ENCODE measurements around the gene UGT1A10. TPM values are rescaled to one million over a fixed set of nuclear protein-coding genes. Genes with fewer than 3 reads are reported as not detected.
"Not testable (repeated sequence)": the region's sequence is repeated elsewhere in the genome, so short reads cannot be mapped to it uniquely, and the experiment has no call there.

The UGT1A10 gene
- polyA plus RNA-seq, 10 donors = not detected

- DNase-seq = no peak
Measured at GRCh38 chr2:233740870-233741269, 104.6 kb downstream of the UGT1A10 start.

GRCh38 chr2:233743464-233744259 is 107.4 kb downstream of the UGT1A10 start:
- DNase-seq = no peak

GRCh38 chr2:233745073-233745755 is 109.0 kb downstream of the UGT1A10 start:
- no peak for DNase-seq

GRCh38 chr2:233745838-233746237 is 109.6 kb downstream of the UGT1A10 start:
- DNase-seq = not testable (repeated sequence)

- no peak for DNase-seq
Measured at GRCh38 chr2:233746475-233747282, 110.4 kb downstream of the UGT1A10 start.

GRCh38 chr2:233747283-233747544 is 111.0 kb downstream of the UGT1A10 start:
- no peak for DNase-seq

- not testable (repeated sequence) for DNase-seq
Measured at GRCh38 chr2:233750689-233751088, 114.4 kb downstream of the UGT1A10 start.

- not testable (repeated sequence) for DNase-seq
Measured at GRCh38 chr2:233751212-233752009, 115.2 kb downstream of the UGT1A10 start.

GRCh38 chr2:233754872-233755611 is 118.8 kb downstream of the UGT1A10 start:
- no peak for DNase-seq

GRCh38 chr2:233756429-233757081 is 120.3 kb downstream of the UGT1A10 start:
- no peak for DNase-seq

- DNase-seq = no peak
Measured at GRCh38 chr2:233758141-233758540, 121.9 kb downstream of the UGT1A10 start.

- no peak for DNase-seq
Measured at GRCh38 chr2:233758849-233759248, 122.6 kb downstream of the UGT1A10 start.

- DNase-seq = no peak
Measured at GRCh38 chr2:233760043-233760442, 123.8 kb downstream of the UGT1A10 start, which contains the start of gene UGT1A1. Gene UGT1A1, plus strand, starts transcription at chr2:233760270. Its CDS starts 18 bp downstream, at chr2:233760288.

- DNase-seq = no peak
Measured at GRCh38 chr2:233761040-233761769, 125.0 kb downstream of the UGT1A10 start.

- no peak for DNase-seq
Measured at GRCh38 chr2:233764264-233764663, 128.0 kb downstream of the UGT1A10 start.

GRCh38 chr2:233764761-233765160 is 128.5 kb downstream of the UGT1A10 start:
- DNase-seq = no peak

- no peak for DNase-seq
Measured at GRCh38 chr2:233766416-233766815, 130.2 kb downstream of the UGT1A10 start.

GRCh38 chr2:233768076-233768475 is 131.8 kb downstream of the UGT1A10 start:
- no peak for DNase-seq

- DNase-seq = no peak
Measured at GRCh38 chr2:233769260-233769659, 133.0 kb downstream of the UGT1A10 start.

- no peak for DNase-seq
Measured at GRCh38 chr2:233772153-233772552, 135.9 kb downstream of the UGT1A10 start.
